Measurements from ENCODE around the gene CPLANE2.
"Not testable (repeated sequence)": the region's sequence is repeated elsewhere in the genome, so short reads cannot be mapped to it uniquely, and the experiment has no call there.

The CPLANE2 gene

GRCh38 chr1:16207318-16208269, 29.4 kb downstream of the CPLANE2 start:
- no peak for DNase-seq

GRCh38 chr1:16206547-16207317, 30.3 kb downstream of the CPLANE2 start:
- peak; percentile 97 for DNase-seq

- DNase-seq, result no peak
These were observed 31.0 kb downstream of the CPLANE2 start for GRCh38 chr1:16205891-16206546.

- no peak for DNase-seq
These were observed 31.7 kb downstream of the CPLANE2 start for GRCh38 chr1:16205334-16205671.

GRCh38 chr1:16204634-16205333, 32.2 kb downstream of the CPLANE2 start:
- peak; percentile 21 for DNase-seq

GRCh38 chr1:16204216-16204615, 32.8 kb downstream of the CPLANE2 start:
- DNase-seq, result no peak

GRCh38 chr1:16203550-16203949, 33.4 kb downstream of the CPLANE2 start:
- DNase-seq, result no peak

GRCh38 chr1:16202281-16203210, 34.4 kb downstream of the CPLANE2 start:
- DNase-seq, result no peak

GRCh38 chr1:16199700-16200099, 37.3 kb downstream of the CPLANE2 start:
- no peak for DNase-seq

GRCh38 chr1:16199157-16199501, 37.9 kb downstream of the CPLANE2 start:
- no peak for DNase-seq

GRCh38 chr1:16198444-16199156, 38.4 kb downstream of the CPLANE2 start:
- no peak for DNase-seq

GRCh38 chr1:16196874-16197273, 40.1 kb downstream of the CPLANE2 start:
- no peak for DNase-seq

- DNase-seq, result not testable (repeated sequence)
These were observed 40.8 kb downstream of the CPLANE2 start for GRCh38 chr1:16196139-16196538.

- DNase-seq, result no peak
These were observed 41.5 kb downstream of the CPLANE2 start for GRCh38 chr1:16195518-16195905.

GRCh38 chr1:16191916-16192546, 45.0 kb downstream of the CPLANE2 start:
- DNase-seq, result no peak

GRCh38 chr1:16191309-16191708, 45.7 kb downstream of the CPLANE2 start:
- no peak for DNase-seq

GRCh38 chr1:16189921-16190621, 46.9 kb downstream of the CPLANE2 start:
- DNase-seq, result no peak

- DNase-seq, result no peak
These were observed 48.0 kb downstream of the CPLANE2 start for GRCh38 chr1:16189003-16189402.

- DNase-seq, result peak; percentile 21
These were observed 49.1 kb downstream of the CPLANE2 start for GRCh38 chr1:16187748-16188401.
